Peyer's patch (tissue), 4 donors: ENCODE measurements around the gene IRX5. TPM values are rescaled to one million over a fixed set of nuclear protein-coding genes. Genes with fewer than 3 reads are reported as not detected.

Experiments
- DNase-seq, 3 donors: peaks; one replicate each; pipeline ENCODE4 v3.0.0-alpha.2; 2017 to 2019
- H3K27ac ChIP-seq, 4 donors: fragments of 200-600 bp; sonication (generic); one replicate each; pipeline ENCODE4 v1.5.1; 2016 to 2019
- H3K27me3 ChIP-seq, 2 donors: fragments of 200-600 bp; sonication (generic); one replicate each; pipeline ENCODE4 v1.5.1; 2019
- H3K36me3 ChIP-seq, 3 donors: fragments of 200-600 bp; sonication (generic); one replicate each; pipeline ENCODE4 v1.5.1; 2016 to 2019
- H3K4me1 ChIP-seq, 4 donors: fragments of 200-600 bp; sonication (generic); one replicate each; pipeline ENCODE4 v1.5.1; 2016 to 2019
- H3K4me3 ChIP-seq, 4 donors: fragments of 200-600 bp; sonication (generic); 1 replicate in 3 of 4; 2 replicates in 1 of 4; pipeline ENCODE4 v1.5.1; 2016 to 2019; ENCODE audit warnings: mild to moderate bottlenecking in 1 of 4
- H3K9me3 ChIP-seq, 4 donors: fragments of 200-600 bp; sonication (generic); one replicate each; pipeline ENCODE4 v1.5.1; 2016 to 2019; ENCODE audit warnings: mild to moderate bottlenecking in 1 of 4
- POLR2A ChIP-seq, 2 donors: fragments of 450-650 bp; IDR thresholded peaks; one replicate each; pipeline ENCODE4 v1.5.1; 2017; ENCODE audit warnings: antibody characterized with exemption in 2 of 2, mild to moderate bottlenecking in 2 of 2, moderate library complexity in 2 of 2
- total RNA-seq, 4 donors: library from RNA; depleted of rRNA; stranded (reverse); fragments of >200 nt; gene quantifications; one replicate each; pipeline ENCODE4 v1.1.0, GENCODE V29; 2016
- TF ChIP-seq, protein P1 (sequence below), 6 experiments: fragments of 450-650 bp in 4 of 6; fragments of 200-600 bp in 2 of 6; sonication (generic) in 1 of 6; IDR thresholded peaks; one replicate each; pipeline ENCODE4 v1.5.1; 2017 to 2019; ENCODE audit warnings: antibody characterized with exemption in 6 of 6, mild to moderate bottlenecking in 3 of 6, moderate library complexity in 1 of 6

Gene IRX5
- total RNA-seq, 4 donors from 2014 or later, result not detected

DNA sequence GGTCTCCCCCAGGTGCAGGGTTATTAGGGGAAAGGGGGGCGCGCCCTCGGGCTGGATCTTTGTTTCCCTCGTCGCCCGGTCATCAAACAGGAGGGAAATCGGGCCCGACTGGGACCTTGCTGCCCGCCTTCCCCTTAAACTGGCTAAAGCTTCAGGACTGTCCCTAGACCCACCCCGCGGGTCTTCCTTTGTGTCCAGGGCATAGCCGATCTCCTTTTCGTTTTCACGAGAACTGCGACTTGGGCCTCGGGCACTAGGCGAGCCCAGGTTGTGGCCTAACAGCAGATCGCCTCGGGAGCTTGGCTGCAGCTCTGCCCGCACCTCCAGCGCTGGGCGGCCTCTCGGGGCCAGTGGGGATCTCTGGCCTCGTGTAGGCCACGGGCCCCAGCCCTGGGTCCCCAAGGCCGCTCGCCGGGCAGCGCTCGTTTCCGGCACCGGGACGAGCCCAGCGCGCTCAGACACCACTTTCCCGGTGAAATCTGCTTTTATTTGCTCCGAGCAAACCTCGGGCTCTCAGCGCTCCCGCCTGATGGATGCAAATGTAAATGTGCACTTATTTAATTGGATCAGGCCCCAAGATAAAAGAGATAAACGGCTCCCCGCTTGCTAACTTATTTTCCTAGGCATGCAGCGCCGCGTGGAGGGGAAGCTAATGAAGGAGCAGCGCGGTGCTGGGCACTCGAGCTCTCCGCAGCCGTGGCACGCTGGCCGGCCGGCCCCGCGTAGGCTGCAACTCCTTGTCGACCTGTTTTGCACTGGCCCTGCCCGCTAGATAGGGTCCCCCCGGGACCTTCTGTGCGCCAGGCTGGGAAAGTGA, 7.8 kb downstream of the IRX5 start:
- no peak overlapping the region for H3K27ac ChIP-seq
- no peak overlapping the region for H3K4me3 ChIP-seq
- peaks cover 0 to 30% (median 5%) of the 10 kb centered on the region in 4 donors for H3K4me1 ChIP-seq
- no peak for DNase-seq
- no peaks in the 10 kb centered on the region for H3K9me3 ChIP-seq
- H3K27me3 ChIP-seq, result peaks cover 0 to 62% of the 10 kb centered on the region in 2 donors
- H3K36me3 ChIP-seq, result no peaks in the 10 kb centered on the region
- no peak for TF ChIP-seq POLR2A (IDR thresholded peaks at IDR 0.05)
- TF ChIP-seq, protein P1, sequence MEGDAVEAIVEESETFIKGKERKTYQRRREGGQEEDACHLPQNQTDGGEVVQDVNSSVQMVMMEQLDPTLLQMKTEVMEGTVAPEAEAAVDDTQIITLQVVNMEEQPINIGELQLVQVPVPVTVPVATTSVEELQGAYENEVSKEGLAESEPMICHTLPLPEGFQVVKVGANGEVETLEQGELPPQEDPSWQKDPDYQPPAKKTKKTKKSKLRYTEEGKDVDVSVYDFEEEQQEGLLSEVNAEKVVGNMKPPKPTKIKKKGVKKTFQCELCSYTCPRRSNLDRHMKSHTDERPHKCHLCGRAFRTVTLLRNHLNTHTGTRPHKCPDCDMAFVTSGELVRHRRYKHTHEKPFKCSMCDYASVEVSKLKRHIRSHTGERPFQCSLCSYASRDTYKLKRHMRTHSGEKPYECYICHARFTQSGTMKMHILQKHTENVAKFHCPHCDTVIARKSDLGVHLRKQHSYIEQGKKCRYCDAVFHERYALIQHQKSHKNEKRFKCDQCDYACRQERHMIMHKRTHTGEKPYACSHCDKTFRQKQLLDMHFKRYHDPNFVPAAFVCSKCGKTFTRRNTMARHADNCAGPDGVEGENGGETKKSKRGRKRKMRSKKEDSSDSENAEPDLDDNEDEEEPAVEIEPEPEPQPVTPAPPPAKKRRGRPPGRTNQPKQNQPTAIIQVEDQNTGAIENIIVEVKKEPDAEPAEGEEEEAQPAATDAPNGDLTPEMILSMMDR (IDR thresholded peaks at IDR 0.05), result no peak

DNA sequence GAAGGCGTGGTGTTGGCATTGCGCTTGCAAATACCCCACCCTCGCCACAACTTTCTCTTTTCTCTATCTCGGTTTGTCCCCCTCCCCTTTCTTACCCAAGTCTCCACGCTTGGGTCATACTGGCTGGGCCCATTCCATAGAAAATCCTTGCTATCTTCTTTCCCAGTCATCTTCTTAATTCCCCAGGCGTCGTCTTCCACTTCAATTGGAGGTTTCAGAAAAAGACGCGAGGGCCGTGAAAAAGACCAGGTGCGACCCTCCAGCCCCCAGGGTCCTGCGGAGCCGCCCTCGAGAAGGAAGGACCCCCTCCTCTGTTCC, 8.3 kb downstream of the IRX5 start:
- H3K4me1 ChIP-seq, result peaks cover 0 to 28% (median 5%) of the 10 kb centered on the region in 4 donors
- no peak for DNase-seq
- no peak for TF ChIP-seq POLR2A (IDR thresholded peaks at IDR 0.05)
- TF ChIP-seq, protein P1 (IDR thresholded peaks at IDR 0.05), result no peak
- H3K27me3 ChIP-seq, result peaks cover 0 to 59% of the 10 kb centered on the region in 2 donors
- H3K4me3 ChIP-seq, result no peak overlapping the region
- H3K27ac ChIP-seq, result no peak overlapping the region
- H3K9me3 ChIP-seq, result no peaks in the 10 kb centered on the region
- no peaks in the 10 kb centered on the region for H3K36me3 ChIP-seq

DNA sequence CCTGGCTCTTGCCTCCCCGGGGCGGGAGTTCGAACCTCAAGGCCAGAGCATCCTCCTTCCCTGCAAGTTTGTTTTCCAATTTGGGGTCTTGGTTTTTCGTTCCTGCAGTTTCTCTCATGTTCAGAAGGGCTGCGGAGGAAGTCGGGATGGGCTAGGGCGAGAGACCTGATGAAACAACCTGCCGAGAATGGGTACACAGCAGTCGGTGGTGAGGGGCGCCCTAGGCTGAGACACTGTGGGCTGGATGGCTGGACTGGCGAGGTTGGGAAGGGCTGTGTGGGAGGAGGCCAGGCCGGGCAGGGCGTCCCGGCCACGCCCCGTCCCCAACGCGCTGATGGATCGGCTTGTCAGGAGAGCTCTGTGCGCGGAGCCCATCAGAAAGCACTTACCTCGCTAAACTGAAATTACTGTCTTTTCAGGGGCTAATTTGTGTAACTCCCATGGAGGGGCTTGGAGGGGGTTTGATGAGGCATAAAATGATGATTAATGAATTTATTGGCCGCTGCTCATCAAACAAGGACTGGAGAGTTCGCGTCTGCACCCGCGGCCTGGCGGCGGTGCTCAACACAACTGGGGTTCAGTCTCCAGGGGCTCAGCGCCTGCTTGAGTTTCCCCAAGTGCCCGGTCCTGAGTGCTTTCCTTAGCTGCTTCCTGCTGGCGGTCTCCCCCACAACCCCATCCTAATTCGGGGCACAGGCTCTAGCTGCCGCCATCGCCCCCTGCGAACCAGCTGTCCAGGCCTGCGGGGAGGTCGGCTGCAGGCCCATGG, 9.0 kb downstream of the IRX5 start:
- no peaks in the 10 kb centered on the region for H3K9me3 ChIP-seq
- H3K4me3 ChIP-seq, result no peak overlapping the region
- no peak overlapping the region for H3K27ac ChIP-seq
- no peaks in the 10 kb centered on the region for H3K36me3 ChIP-seq
- TF ChIP-seq POLR2A (IDR thresholded peaks at IDR 0.05), result no peak
- TF ChIP-seq, protein P1 (IDR thresholded peaks at IDR 0.05), result no peak
- peaks cover 0 to 28% (median 5%) of the 10 kb centered on the region in 4 donors for H3K4me1 ChIP-seq
- no peak for DNase-seq
- H3K27me3 ChIP-seq, result peaks cover 0 to 54% of the 10 kb centered on the region in 2 donors

DNA sequence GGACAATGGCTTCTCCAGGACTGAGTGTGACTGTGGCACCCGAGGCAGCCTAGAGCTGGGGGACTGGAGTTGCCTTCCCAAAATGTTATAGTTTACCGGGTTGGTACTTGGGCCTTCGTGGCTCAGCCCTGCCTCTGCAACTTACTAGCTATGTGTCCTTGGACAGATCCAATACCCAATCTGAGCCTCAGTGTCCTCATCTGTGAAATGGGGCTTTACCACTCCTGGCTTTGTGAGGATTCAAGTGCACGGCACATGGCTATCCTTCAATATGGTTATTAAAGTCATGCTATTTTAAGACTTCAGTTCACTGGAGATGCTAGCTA, 9.6 kb downstream of the IRX5 start:
- DNase-seq, result no peak
- Histone ChIP-seq H3K4me1 (peaks cover 0 to 28% (median 5%) of the 10 kb centered on the region in 4 donors), H3K27ac (no peak overlapping the region), H3K9me3 (no peaks in the 10 kb centered on the region), H3K36me3 (no peaks in the 10 kb centered on the region), H3K27me3 (peaks cover 0 to 49% of the 10 kb centered on the region in 2 donors), H3K4me3 (no peak overlapping the region)
- TF ChIP-seq, protein P1 (IDR thresholded peaks at IDR 0.05), result no peak
- TF ChIP-seq POLR2A (IDR thresholded peaks at IDR 0.05), result no peak

DNA sequence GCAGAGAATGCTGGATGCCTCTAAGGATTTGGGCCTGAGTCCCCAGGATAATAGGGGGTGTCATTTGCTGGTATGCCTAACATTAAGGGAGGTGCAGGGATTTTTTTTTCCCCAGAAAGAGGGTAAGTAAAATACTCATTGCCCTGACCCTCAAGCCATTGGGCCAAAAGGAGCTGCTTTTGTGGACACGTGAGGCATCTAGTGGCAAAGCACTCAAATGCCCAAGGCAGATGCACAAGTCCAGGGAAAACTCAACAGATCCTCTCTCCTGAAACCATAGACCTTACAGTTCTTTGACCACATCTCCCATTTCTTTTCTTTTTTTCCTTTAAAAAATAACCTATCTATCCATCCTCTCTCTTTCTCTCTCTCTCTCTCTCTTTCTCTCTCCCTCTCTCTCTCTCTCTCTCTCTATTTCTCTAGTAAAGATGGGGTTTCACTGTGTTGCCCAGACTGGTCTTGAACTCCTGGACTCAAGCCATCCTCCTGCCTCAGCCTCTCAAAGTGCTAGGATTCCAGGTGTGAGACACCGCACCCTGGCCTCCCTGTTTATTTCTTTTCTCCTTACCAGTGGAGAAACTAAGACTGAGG, 11.8 kb downstream of the IRX5 start:
- Histone ChIP-seq H3K4me3 (no peak overlapping the region), H3K27me3 (peaks cover 0 to 29% of the 10 kb centered on the region in 2 donors), H3K4me1 (peaks cover 0 to 14% (median under 1%) of the 10 kb centered on the region in 4 donors)

More for the DNA sequence above, 11.8 kb downstream of the IRX5 start:
- TF ChIP-seq, protein P1 (IDR thresholded peaks at IDR 0.05), result no peak
- TF ChIP-seq POLR2A (IDR thresholded peaks at IDR 0.05), result no peak
- Histone ChIP-seq H3K27ac (no peak overlapping the region), H3K36me3 (no peaks in the 10 kb centered on the region), H3K9me3 (no peaks in the 10 kb centered on the region)
- no peak for DNase-seq
